IPS-NIHi7 (cell line): ENCODE measurements around the gene PM20D2.

Experiments
- DNase-seq: peaks from one replicate; pipeline ENCODE4 v3.0.0; 2012; ENCODE audit warnings: mixed read lengths; ENCODE audit errors: extremely low spot score

The PM20D2 gene

GRCh38 chr6:89200706-89201215, 54.9 kb downstream of the PM20D2 start:
- no peak for DNase-seq

GRCh38 chr6:89204096-89204495, 58.2 kb downstream of the PM20D2 start:
- no peak for DNase-seq

GRCh38 chr6:89205819-89206218, 60.0 kb downstream of the PM20D2 start:
- DNase-seq, result no peak

GRCh38 chr6:89208551-89208950, 62.7 kb downstream of the PM20D2 start:
- no peak for DNase-seq

- no peak for DNase-seq
Observed at GRCh38 chr6:89209457-89209856, 63.6 kb downstream of the PM20D2 start.

GRCh38 chr6:89212472-89212871, 66.6 kb downstream of the PM20D2 start:
- no peak for DNase-seq

GRCh38 chr6:89214197-89214596, 68.3 kb downstream of the PM20D2 start:
- no peak for DNase-seq
